GM12878 (cell line): ENCODE results near the gene SLC2A3. TPM values are rescaled to one million over a fixed set of nuclear protein-coding genes. Genes with fewer than 3 reads are reported as not detected.

Experiments
- ASH2L ChIP-seq: fragments of 300-600, 200-600 bp; sonication (generic); IDR thresholded peaks from 2 replicates; pipeline ENCODE4 v1.6.1; 2017; ENCODE audit warnings: low read depth, mild to moderate bottlenecking, borderline replicate concordance
- ATF7 ChIP-seq: fragments of 450-650 bp; IDR thresholded peaks from 2 replicates; pipeline ENCODE4 v1.6.1; 2016; ENCODE audit warnings: low read depth, mild to moderate bottlenecking
- CREB1 ChIP-seq: IDR thresholded peaks from 2 replicates; pipeline ENCODE4 v1.6.1; 2012; ENCODE audit warnings: low read depth, mild to moderate bottlenecking, inconsistent platforms
- EED ChIP-seq: sonication (generic); IDR thresholded peaks from 2 replicates; pipeline ENCODE4 v1.6.1; 2016; ENCODE audit warnings: antibody characterized with exemption, low read depth
- FOS ChIP-seq: IDR thresholded peaks from 3 replicates; pipeline ENCODE4 v1.6.1; 2011; ENCODE audit warnings: borderline replicate concordance; ENCODE audit not compliant: insufficient read length; ENCODE audit errors: extremely low read depth
- HDAC2 ChIP-seq: fragments of 200-600 bp; sonication (generic); IDR thresholded peaks from 2 replicates; pipeline ENCODE4 v1.6.1; 2017
- KDM1A ChIP-seq: fragments of 200-600 bp; sonication (generic); IDR thresholded peaks from 2 replicates; pipeline ENCODE4 v1.6.1; 2016; ENCODE audit warnings: borderline replicate concordance
- KLF5 ChIP-seq: fragments of 450-650 bp; IDR thresholded peaks from 2 replicates; pipeline ENCODE4 v1.6.1; 2014; ENCODE audit warnings: mild to moderate bottlenecking; ENCODE audit not compliant: partially characterized antibody
- MTA3 ChIP-seq: IDR thresholded peaks from 2 replicates; pipeline ENCODE4 v1.6.1; 2012; ENCODE audit warnings: low read length, inconsistent platforms, borderline replicate concordance
- MXI1 ChIP-seq: fragments of 150-350 bp; IDR thresholded peaks from 2 replicates; pipeline ENCODE4 v1.6.1; 2011; ENCODE audit warnings: low read depth, mild to moderate bottlenecking, inconsistent platforms, low read length, improper control_type of control experiment
- NFIC ChIP-seq: IDR thresholded peaks from 2 replicates; pipeline ENCODE4 v1.6.1; 2012; ENCODE audit warnings: low read depth, mild to moderate bottlenecking, inconsistent platforms, low read length, moderate library complexity
- NR2C2 ChIP-seq: IDR thresholded peaks from 2 replicates; pipeline ENCODE4 v1.6.1; 2011; ENCODE audit warnings: borderline replicate concordance, low read depth; ENCODE audit not compliant: control insufficient read depth, insufficient read length
- NRF1 ChIP-seq: conservative IDR thresholded peaks from 2 replicates; pipeline ENCODE4 v1.6.1; 2011; ENCODE audit warnings: mild to moderate bottlenecking, low read depth, low read length, improper control_type of control experiment
- SIX5 ChIP-seq: IDR thresholded peaks from 2 replicates; pipeline ENCODE4 v1.6.1; 2011; ENCODE audit warnings: mild to moderate bottlenecking, low read depth, low read length, moderate library complexity; ENCODE audit not compliant: severe bottlenecking
- SMC3 ChIP-seq: IDR thresholded peaks from 2 replicates; pipeline ENCODE4 v1.6.1; 2011; ENCODE audit warnings: low read length, improper control_type of control experiment, borderline replicate concordance
- SPI1 ChIP-seq: IDR thresholded peaks from 2 replicates; pipeline ENCODE4 v1.6.1; 2011; ENCODE audit warnings: low read depth, mild to moderate bottlenecking, low read length, moderate library complexity, borderline replicate concordance; ENCODE audit not compliant: insufficient read depth
- YBX1 ChIP-seq: fragments of 450-650 bp; IDR thresholded peaks from 2 replicates; pipeline ENCODE4 v1.6.1; 2016; ENCODE audit warnings: antibody characterized with exemption
- ZSCAN29 ChIP-seq: fragments of 450-650 bp; IDR thresholded peaks from 2 replicates; pipeline ENCODE4 v1.6.1; 2017; ENCODE audit warnings: mild to moderate bottlenecking, moderate library complexity
- polyA plus RNA-seq, 11 experiments: library from polyadenylated mRNA; depleted of rRNA in 4 of 11; unstranded in 6 of 11; stranded (reverse) in 5 of 11; fragments of >200 nt; fragmentation: Nextera tagmentation in 4 of 11; fragmentation: Illumina TruSeq in 1 of 11; extraction: Ambion mirVana in 4 of 11; extraction: Trizol in 1 of 11; gene quantifications; 1 replicate in 1 of 11; 2 replicates in 10 of 11; pipeline versions ENCODE4 v1.2.1 to v1.2.3, GENCODE V29; 2011 to 2016; ENCODE audit warnings: inconsistent platforms in 2 of 11, missing spikeins in 2 of 11, low read depth in 1 of 11
- total RNA-seq, 4 experiments: library from RNA; depleted of rRNA in 3 of 4; stranded (reverse); fragments of >200 nt in 3 of 4; fragmentation: Illumina TruSeq in 1 of 4; extraction: Trizol in 1 of 4; gene quantifications; 2 replicates each; pipeline versions ENCODE4 v1.2.1 to v1.2.3, GENCODE V29; 2013 to 2021
- TF ChIP-seq, protein P1 (sequence below): fragments of 150-350 bp; IDR thresholded peaks from 2 replicates; pipeline ENCODE4 v1.6.1; 2016; ENCODE audit warnings: low read depth, low read length
- TF ChIP-seq, protein P2 (sequence below): fragments of 450-650 bp; IDR thresholded peaks from 2 replicates; pipeline ENCODE4 v1.6.1; 2017; ENCODE audit warnings: low read depth, mild to moderate bottlenecking, moderate library complexity
- TF ChIP-seq, protein P3 (sequence below): fragments of 450-650 bp; conservative IDR thresholded peaks from 2 replicates; pipeline ENCODE4 v1.6.1; 2017; ENCODE audit warnings: mild to moderate bottlenecking, moderate library complexity
- TF ChIP-seq, protein P4 (sequence below): fragments of 150-350 bp; IDR thresholded peaks from 2 replicates; pipeline ENCODE4 v1.6.1; 2014; ENCODE audit warnings: mild to moderate bottlenecking, low read depth, low read length

The SLC2A3 gene
- total and polyA plus RNA-seq, 10 of the 15 experiments (the other 5 are each of a cell fraction or from before 2014, with no cell fraction given) = 6.5 to 66.3 (median 11.2) TPM

DNA sequence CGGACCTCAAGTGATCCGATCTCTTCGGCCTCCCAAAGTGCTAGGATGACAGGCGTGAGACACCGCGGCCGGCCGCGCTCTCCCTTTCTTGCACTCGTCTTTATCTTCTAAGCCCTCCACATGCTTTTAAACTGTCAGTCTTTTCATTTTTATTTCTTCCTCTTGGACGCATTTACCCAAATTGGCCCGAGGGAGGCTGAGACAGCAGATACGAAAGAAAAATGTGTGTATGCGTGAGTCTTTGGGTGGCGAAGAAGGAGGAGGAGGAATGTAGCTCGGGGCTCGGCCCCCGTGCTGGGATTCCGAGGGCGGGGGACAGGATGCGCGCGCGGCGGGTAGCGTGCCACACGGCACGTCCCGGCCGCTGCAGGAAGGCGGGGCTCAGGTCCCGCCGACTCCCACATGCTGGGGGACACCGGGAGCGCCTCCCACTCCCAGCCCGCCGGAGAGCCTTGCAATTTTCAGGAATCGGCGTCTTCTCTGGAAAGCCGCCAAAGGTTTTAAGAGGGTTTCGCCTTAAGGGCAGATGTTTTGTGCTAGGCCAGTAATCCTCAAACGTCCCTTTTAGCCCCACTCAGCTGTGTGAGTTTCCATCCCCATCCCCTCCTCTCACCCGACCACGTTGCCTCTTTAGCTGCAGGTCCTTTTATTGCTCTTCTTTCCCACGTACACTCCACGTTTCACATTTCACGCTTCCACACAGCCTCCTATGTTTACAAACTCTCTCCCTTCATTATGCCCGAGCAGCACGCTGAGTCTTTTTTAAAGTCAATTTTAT, 34.7 kb upstream of the SLC2A3 start (continued):
- TF ChIP-seq, protein P1, sequence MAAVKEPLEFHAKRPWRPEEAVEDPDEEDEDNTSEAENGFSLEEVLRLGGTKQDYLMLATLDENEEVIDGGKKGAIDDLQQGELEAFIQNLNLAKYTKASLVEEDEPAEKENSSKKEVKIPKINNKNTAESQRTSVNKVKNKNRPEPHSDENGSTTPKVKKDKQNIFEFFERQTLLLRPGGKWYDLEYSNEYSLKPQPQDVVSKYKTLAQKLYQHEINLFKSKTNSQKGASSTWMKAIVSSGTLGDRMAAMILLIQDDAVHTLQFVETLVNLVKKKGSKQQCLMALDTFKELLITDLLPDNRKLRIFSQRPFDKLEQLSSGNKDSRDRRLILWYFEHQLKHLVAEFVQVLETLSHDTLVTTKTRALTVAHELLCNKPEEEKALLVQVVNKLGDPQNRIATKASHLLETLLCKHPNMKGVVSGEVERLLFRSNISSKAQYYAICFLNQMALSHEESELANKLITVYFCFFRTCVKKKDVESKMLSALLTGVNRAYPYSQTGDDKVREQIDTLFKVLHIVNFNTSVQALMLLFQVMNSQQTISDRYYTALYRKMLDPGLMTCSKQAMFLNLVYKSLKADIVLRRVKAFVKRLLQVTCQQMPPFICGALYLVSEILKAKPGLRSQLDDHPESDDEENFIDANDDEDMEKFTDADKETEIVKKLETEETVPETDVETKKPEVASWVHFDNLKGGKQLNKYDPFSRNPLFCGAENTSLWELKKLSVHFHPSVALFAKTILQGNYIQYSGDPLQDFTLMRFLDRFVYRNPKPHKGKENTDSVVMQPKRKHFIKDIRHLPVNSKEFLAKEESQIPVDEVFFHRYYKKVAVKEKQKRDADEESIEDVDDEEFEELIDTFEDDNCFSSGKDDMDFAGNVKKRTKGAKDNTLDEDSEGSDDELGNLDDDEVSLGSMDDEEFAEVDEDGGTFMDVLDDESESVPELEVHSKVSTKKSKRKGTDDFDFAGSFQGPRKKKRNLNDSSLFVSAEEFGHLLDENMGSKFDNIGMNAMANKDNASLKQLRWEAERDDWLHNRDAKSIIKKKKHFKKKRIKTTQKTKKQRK = no peak
- TF ChIP-seq, protein P2, sequence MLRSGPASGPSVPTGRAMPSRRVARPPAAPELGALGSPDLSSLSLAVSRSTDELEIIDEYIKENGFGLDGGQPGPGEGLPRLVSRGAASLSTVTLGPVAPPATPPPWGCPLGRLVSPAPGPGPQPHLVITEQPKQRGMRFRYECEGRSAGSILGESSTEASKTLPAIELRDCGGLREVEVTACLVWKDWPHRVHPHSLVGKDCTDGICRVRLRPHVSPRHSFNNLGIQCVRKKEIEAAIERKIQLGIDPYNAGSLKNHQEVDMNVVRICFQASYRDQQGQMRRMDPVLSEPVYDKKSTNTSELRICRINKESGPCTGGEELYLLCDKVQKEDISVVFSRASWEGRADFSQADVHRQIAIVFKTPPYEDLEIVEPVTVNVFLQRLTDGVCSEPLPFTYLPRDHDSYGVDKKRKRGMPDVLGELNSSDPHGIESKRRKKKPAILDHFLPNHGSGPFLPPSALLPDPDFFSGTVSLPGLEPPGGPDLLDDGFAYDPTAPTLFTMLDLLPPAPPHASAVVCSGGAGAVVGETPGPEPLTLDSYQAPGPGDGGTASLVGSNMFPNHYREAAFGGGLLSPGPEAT = peak; percentile 82
- TF ChIP-seq ZSCAN29 (no peak), SIX5 (no peak), EED (peak; percentile 80), KLF5 (peak; percentile 60), MTA3 (0 out of 2 replicates have a peak, but pooled peaks have one; percentile 29), SPI1 (no peak), HDAC2 (0 out of 2 replicates have a peak, but pooled peaks have one; percentile 40), KDM1A (no peak), NR2C2 (no peak), ASH2L (no peak), NRF1 (0 out of 2 replicates have a peak, but pooled peaks have one; percentile 23), YBX1 (no peak), CREB1 (no peak), FOS (no peak), MXI1 (peak; percentile 62; the same call in 1 of the 2 replicates), NFIC (no peak), SMC3 (0 out of 2 replicates have a peak, but pooled peaks have one; percentile 4), ATF7 (no peak; the same call in 1 of the 2 replicates)
- TF ChIP-seq, protein P3, sequence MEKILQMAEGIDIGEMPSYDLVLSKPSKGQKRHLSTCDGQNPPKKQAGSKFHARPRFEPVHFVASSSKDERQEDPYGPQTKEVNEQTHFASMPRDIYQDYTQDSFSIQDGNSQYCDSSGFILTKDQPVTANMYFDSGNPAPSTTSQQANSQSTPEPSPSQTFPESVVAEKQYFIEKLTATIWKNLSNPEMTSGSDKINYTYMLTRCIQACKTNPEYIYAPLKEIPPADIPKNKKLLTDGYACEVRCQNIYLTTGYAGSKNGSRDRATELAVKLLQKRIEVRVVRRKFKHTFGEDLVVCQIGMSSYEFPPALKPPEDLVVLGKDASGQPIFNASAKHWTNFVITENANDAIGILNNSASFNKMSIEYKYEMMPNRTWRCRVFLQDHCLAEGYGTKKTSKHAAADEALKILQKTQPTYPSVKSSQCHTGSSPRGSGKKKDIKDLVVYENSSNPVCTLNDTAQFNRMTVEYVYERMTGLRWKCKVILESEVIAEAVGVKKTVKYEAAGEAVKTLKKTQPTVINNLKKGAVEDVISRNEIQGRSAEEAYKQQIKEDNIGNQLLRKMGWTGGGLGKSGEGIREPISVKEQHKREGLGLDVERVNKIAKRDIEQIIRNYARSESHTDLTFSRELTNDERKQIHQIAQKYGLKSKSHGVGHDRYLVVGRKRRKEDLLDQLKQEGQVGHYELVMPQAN = peak; percentile 51; the same call in 1 of the 2 replicates
- TF ChIP-seq, protein P4, sequence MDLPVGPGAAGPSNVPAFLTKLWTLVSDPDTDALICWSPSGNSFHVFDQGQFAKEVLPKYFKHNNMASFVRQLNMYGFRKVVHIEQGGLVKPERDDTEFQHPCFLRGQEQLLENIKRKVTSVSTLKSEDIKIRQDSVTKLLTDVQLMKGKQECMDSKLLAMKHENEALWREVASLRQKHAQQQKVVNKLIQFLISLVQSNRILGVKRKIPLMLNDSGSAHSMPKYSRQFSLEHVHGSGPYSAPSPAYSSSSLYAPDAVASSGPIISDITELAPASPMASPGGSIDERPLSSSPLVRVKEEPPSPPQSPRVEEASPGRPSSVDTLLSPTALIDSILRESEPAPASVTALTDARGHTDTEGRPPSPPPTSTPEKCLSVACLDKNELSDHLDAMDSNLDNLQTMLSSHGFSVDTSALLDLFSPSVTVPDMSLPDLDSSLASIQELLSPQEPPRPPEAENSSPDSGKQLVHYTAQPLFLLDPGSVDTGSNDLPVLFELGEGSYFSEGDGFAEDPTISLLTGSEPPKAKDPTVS = no peak
